ENCODE data around the gene IGLL1.

IGLL1 gene

DNA sequence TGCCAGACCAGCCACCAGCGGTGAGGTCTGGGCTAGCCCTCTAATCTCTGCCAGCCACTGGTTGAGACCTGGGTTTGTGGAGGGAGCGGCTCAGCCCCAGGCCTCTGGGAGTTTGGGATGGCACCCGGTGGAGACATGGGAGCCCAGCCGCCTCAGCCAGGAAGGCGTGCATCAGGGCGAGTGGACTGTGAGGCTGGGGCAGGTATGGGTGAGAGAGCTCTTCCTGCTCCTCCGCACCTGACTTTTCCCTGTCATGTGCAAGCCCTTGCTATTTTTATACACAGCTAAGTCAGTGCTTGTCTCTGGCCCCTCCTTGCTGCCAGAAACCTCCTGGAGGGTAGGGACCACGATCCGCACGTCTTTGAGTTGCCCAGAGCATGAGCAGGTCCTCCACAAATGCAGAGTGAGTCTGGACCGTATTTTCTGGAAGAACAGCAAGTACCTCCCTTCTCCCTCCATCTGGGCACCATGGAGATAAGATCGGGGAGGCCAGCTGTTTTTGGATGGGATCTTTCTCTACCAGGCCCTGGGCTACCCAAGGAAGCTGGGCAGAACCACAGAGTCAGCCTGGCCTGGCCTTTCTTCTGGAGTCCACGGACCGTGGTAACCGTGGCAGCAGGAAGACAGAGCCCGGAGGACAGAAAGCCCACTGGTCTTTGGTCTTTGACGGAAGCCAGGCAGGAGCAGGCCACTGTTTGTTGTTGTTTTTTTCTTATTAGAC, 53.3 kb downstream of the IGLL1 start:
- no peak for DNase-seq

DNA sequence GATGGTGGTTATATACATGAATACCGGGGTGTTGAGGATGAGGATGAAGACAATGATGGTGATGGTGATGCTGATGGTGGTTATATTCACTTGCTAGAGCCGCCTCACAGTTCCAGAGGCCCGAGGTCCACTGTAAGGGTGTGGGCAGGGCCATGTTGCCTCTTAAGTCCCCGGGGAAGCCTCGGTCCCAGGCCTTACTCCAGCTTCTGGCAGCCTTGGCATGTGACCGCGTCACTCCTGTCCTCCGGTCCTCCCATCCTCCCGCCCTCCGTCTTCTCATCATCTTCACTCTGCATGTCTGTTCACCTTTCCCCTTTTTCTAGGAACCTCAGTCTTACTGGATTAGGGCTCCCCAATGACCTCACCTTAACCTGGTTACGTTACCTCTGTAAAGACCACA, 54.6 kb downstream of the IGLL1 start:
- no peak for DNase-seq

DNA sequence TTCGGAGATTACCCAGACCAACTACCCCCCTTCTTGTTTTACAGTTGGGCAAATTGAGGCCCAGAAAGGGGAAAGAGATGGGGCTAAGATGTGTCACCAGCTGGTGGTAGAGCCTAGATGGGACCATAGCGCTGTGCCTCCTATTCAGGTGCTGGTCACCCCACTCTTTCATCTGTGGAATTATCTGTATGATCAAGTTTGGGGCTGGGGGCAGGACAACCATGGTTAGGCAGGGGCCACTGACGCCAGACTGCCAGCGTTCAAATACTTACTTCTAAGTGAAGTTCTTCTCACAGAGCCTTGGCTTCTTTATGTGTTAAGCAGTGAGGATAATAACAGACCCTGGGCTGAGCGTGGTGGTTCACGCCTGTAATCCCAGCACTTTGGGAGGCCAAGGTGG, 55.9 kb downstream of the IGLL1 start:
- DNase-seq = no peak

DNA sequence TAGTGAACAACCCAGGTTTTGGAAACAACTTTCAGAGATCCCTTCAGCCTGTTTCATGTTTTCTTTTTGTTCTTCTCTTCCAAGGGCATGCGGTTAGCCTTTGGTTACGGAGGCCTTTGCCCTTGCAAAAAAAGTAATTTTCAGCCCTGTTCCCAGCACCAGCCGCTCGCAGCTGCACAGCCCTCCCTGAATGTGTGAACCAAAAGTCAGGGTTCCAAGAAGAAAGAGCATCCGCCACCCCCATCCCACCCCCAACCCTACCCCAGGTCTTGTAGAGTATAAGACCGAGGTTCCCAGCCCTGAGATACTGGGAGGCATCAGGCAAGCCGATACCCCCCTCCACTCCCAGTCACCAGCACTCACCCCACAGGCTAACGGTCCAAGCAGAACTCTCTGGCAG, 56.4 kb downstream of the IGLL1 start:
- no peak for DNase-seq

Data from stimulated activated naive CD4-positive, alpha-beta T cell treated with Interleukin-2 at 50 U/mL for 16 hours (primary cell).